Upper lobe of left lung (tissue), 6 donors: ENCODE data around the gene GNG11. TPM values are rescaled to one million over a fixed set of nuclear protein-coding genes. Genes with fewer than 3 reads are reported as not detected.

Experiments used
- ATAC-seq, 2 donors: fragments of 200-7000 bp; cut with Tn5 transposase; one replicate each; pipeline ENCODE4 v1.9.1; 2022; ENCODE audit warnings: mild to moderate bottlenecking in 2 of 2, moderate library complexity in 2 of 2; ENCODE audit not compliant: low FRiP score in 2 of 2
- DNase-seq, 2 donors: peaks; one replicate each; pipeline ENCODE4 v3.0.0-alpha.2; 2019 to 2020
- H3K27ac ChIP-seq, 4 donors: fragments of 200-600 bp; sonication (generic); one replicate each; pipeline ENCODE4 v1.5.1; 2016 to 2019
- H3K27me3 ChIP-seq, 4 donors: fragments of 200-600 bp; sonication (generic); one replicate each; pipeline ENCODE4 v1.5.1; 2017 to 2019
- H3K36me3 ChIP-seq, 4 donors: fragments of 200-600 bp; sonication (generic); one replicate each; pipeline ENCODE4 v1.5.1; 2016 to 2019
- H3K4me1 ChIP-seq, 4 donors: fragments of 200-600 bp; sonication (generic); one replicate each; pipeline ENCODE4 v1.5.1; 2018 to 2019
- H3K4me3 ChIP-seq, 4 donors: fragments of 200-600 bp; sonication (generic); one replicate each; pipeline ENCODE4 v1.5.1; 2017 to 2019; ENCODE audit warnings: mild to moderate bottlenecking in 2 of 4, moderate library complexity in 1 of 4
- H3K9me3 ChIP-seq, 4 donors: fragments of 200-600 bp; sonication (generic); one replicate each; pipeline ENCODE4 v1.5.1; 2018 to 2019
- CTCF ChIP-seq, 6 experiments: fragments of 450-650 bp in 4 of 6; fragments of 200-600 bp in 2 of 6; sonication (generic) in 2 of 6; IDR thresholded peaks; one replicate each; pipeline ENCODE4 v1.5.1; 2016 to 2019; ENCODE audit warnings: antibody characterized with exemption in 6 of 6
- EP300 ChIP-seq, 4 donors: sonication (generic); formaldehyde crosslinking; IDR thresholded peaks; one replicate each; pipeline ENCODE4 v1.5.1; 2017; ENCODE audit warnings: antibody characterized with exemption in 4 of 4, control low read depth in 2 of 4
- POLR2A ChIP-seq, 4 donors: fragments of 450-650 bp; IDR thresholded peaks; one replicate each; pipeline ENCODE4 v1.5.1; 2016 to 2017; ENCODE audit warnings: antibody characterized with exemption in 4 of 4, mild to moderate bottlenecking in 2 of 4
- POLR2AphosphoS5 ChIP-seq, 2 donors: sonication (generic); formaldehyde crosslinking; IDR thresholded peaks; one replicate each; pipeline ENCODE4 v1.5.1; 2017; ENCODE audit warnings: antibody characterized with exemption in 2 of 2
- WGBS, 2 donors: methylation state at CpG; one replicate each; pipeline ENCODE4 v1.1.5; 2017 to 2018; 5-methylcytosine and 5-hydroxymethylcytosine counted together
- small RNA-seq, 4 donors: library from RNA; depleted of rRNA; stranded (forward); fragments of <200 nt; gene quantifications; one replicate each; pipeline ENCODE3, GENCODE V24; 2016
- total RNA-seq, 6 donors: library from RNA; depleted of rRNA in 4 of 6; stranded (reverse); fragments of >200 nt in 4 of 6; gene quantifications; one replicate each; pipeline versions ENCODE4 v1.1.0 to v1.2.1, GENCODE V29; 2016 to 2021
- donor health status: DM: no; HTN: no; CAD: no; lungs with moderate emphysema.
- donor health status: DM: no; HTN: yes; CAD: no; lungs with severe emphysema.

GNG11 gene
- total RNA-seq, 6 donors from 2014 or later: 1.0 to 28.5 (median 15.8) TPM

GRCh38 chr7:93977211-93977950, 55.8 kb downstream of the GNG11 start:
- no peak for TF ChIP-seq POLR2AphosphoS5 (IDR thresholded peaks at IDR 0.05)
- no peak for TF ChIP-seq POLR2A (IDR thresholded peaks at IDR 0.05)
- no peak for TF ChIP-seq CTCF (IDR thresholded peaks at IDR 0.05)
- TF ChIP-seq EP300 (IDR thresholded peaks at IDR 0.05): no peak
- no peak overlapping the region for H3K27ac ChIP-seq
- H3K4me3 ChIP-seq: no peak overlapping the region
- H3K27me3 ChIP-seq: no peaks in the 10 kb centered on the region
- 68 to 72% methylated on average over 7 of the region's 7 CpGs for WGBS, 2 donors
- H3K4me1 ChIP-seq: no peaks in the 10 kb centered on the region
- no peaks in the 10 kb centered on the region for H3K36me3 ChIP-seq
- no peak for DNase-seq
- H3K9me3 ChIP-seq: no peaks in the 10 kb centered on the region
- ATAC-seq: no peak

Small RNA genes within 50 kb of the gene (small RNA-seq; reads per million reads assigned to genes)
- 0 reads per million in 4 donors for gene AC002076.2

Other genes with a start within 250 kb of the GNG11 start
- gene TFPI2, start 31.0 kb upstream of the GNG11 start, total RNA-seq: 1 to 10 TPM in 4 of 6 donors, not detected in 2; 1.8 to 7.6 (median 3.9) TPM
- gene GNGT1, start 15.2 kb upstream of the GNG11 start, total RNA-seq: not detected
- 10 to 100 TPM; 11.7 to 39.2 (median 21.1) TPM for gene BET1, start 82.6 kb downstream of the GNG11 start, total RNA-seq